Endothelial cell of umbilical vein (primary cell): ENCODE data around the gene CEACAM3. TPM values are rescaled to one million over a fixed set of nuclear protein-coding genes. Genes with fewer than 3 reads are reported as not detected.

Source experiments
- BruUV-seq: library from RNA; stranded (reverse); fragments of 400-500 nt; replicated peaks from 2 replicates; lab custom pipeline; 2021; lab: Mats Ljungman, UMichigan
- CTCF ChIA-PET: fragments of 300-600, 350-600 bp; sonication (Branson Sonifier 250); formaldehyde crosslinking; loops from one replicate; lab custom pipeline; 2021; ENCODE audit warnings: antibody characterized with exemption, inconsistent platforms; lab: Charles Lee
- POLR2A ChIA-PET: fragments of 300-600, 350-600 bp; sonication (Branson Sonifier 250); formaldehyde crosslinking; loops from one replicate; lab custom pipeline; 2021; ENCODE audit warnings: antibody characterized with exemption, inconsistent platforms; lab: Charles Lee
- DNase-seq: peaks from one replicate; pipeline ENCODE4 v3.0.0-alpha.2; 2011; ENCODE audit warnings: low read depth, low spot score
- FAIRE-seq: peaks from 2 replicates; lab custom pipeline; 2011; peaks lifted over from hg19 to GRCh38; lab: Jason Lieb, UNC
- H2AFZ ChIP-seq: 2 replicates; pipeline ENCODE4 v1.6.0; 2012; ENCODE audit warnings: low read depth, low read length, control low read depth, inconsistent platforms
- H3K27ac ChIP-seq: 2 replicates; pipeline ENCODE4 v1.5.1; 2011; ENCODE audit warnings: low read depth, mild to moderate bottlenecking, control low read depth, low read length, moderate library complexity; ENCODE audit not compliant: insufficient read depth
- H3K27me3 ChIP-seq, 2 experiments: 2 replicates each; pipeline versions ENCODE4 v1.6.0 to v1.6.1; 2011; ENCODE audit warnings: low read length in 2 of 2, mixed read lengths in 1 of 2; ENCODE audit not compliant: control insufficient read depth in 2 of 2, insufficient read depth in 2 of 2
- H3K36me3 ChIP-seq, 2 experiments: 2 replicates in 1 of 2; 3 replicates in 1 of 2; pipeline ENCODE4 v1.5.1; 2011; ENCODE audit warnings: low read length in 2 of 2, mild to moderate bottlenecking in 1 of 2, moderate library complexity in 1 of 2; ENCODE audit not compliant: control insufficient read depth in 2 of 2, insufficient read depth in 2 of 2; ENCODE audit errors: extremely low read depth in 1 of 2
- H3K4me1 ChIP-seq: 3 replicates; pipeline ENCODE4 v1.5.1; 2011; ENCODE audit warnings: mild to moderate bottlenecking, low read length; ENCODE audit not compliant: control insufficient read depth, insufficient read depth; ENCODE audit errors: extremely low read depth
- H3K4me2 ChIP-seq: 2 replicates; pipeline ENCODE4 v1.6.1; 2011; ENCODE audit warnings: low read length, control low read depth, mixed read lengths; ENCODE audit not compliant: insufficient read depth
- H3K4me3 ChIP-seq, 3 experiments: fragments of 200-600 bp in 1 of 3; sonication (generic), shearing (Covaris generic) in 1 of 3; replicated peaks in 1 of 3; 2 replicates each; pipeline ENCODE4 v1.5.1; 2011 to 2016; ENCODE audit warnings: control low read depth in 3 of 3, low read length in 3 of 3, mild to moderate bottlenecking in 2 of 3, inconsistent platforms in 1 of 3, low read depth in 1 of 3, moderate library complexity in 1 of 3; ENCODE audit not compliant: insufficient read depth in 1 of 3
- H3K79me2 ChIP-seq: 2 replicates; pipeline ENCODE4 v1.6.0; 2012; ENCODE audit warnings: low read length, inconsistent platforms; ENCODE audit not compliant: control insufficient read depth, insufficient read depth
- H3K9ac ChIP-seq: replicated peaks from 2 replicates; pipeline ENCODE3; 2011; ENCODE audit warnings: low read length, control low read depth; ENCODE audit not compliant: insufficient read depth; ENCODE audit errors: extremely low read depth
- H3K9me1 ChIP-seq: replicated peaks from 3 replicates; pipeline ENCODE4 v1.6.0; 2011; ENCODE audit warnings: mild to moderate bottlenecking, low read length; ENCODE audit not compliant: control insufficient read depth, insufficient read depth; ENCODE audit errors: extremely low read depth
- H3K9me3 ChIP-seq: replicated peaks from 2 replicates; pipeline ENCODE4 v1.5.1; 2012; ENCODE audit warnings: low read length, inconsistent platforms; ENCODE audit not compliant: control insufficient read depth, insufficient read depth
- H4K20me1 ChIP-seq: replicated peaks from 2 replicates; pipeline ENCODE3; 2011; ENCODE audit warnings: mild to moderate bottlenecking, low read length; ENCODE audit not compliant: control insufficient read depth, insufficient read depth; ENCODE audit errors: extremely low read depth
- EZH2 ChIP-seq: IDR thresholded peaks from 2 replicates; pipeline ENCODE4 v1.6.1; 2012; ENCODE audit warnings: borderline replicate concordance, low read depth, mild to moderate bottlenecking, moderate library complexity, low read length, inconsistent platforms; ENCODE audit not compliant: severe bottlenecking
- FOS ChIP-seq: IDR thresholded peaks from 2 replicates; pipeline ENCODE4 v1.6.1; 2011; ENCODE audit warnings: mild to moderate bottlenecking, low read length, moderate library complexity, borderline replicate concordance; ENCODE audit not compliant: insufficient read depth
- GATA2 ChIP-seq: IDR thresholded peaks from 2 replicates; pipeline ENCODE4 v1.7.0; 2011; ENCODE audit warnings: low read depth, mild to moderate bottlenecking, moderate library complexity, mixed read lengths, low read length; ENCODE audit not compliant: insufficient read length, insufficient read depth
- MAX ChIP-seq: IDR thresholded peaks from 2 replicates; pipeline ENCODE4 v1.6.1; 2011; ENCODE audit not compliant: insufficient read depth, insufficient read length
- MYC ChIP-seq: IDR thresholded peaks from one replicate; pipeline ENCODE4 v1.6.1; 2011; ENCODE audit warnings: mild to moderate bottlenecking, low read depth, low read length
- POLR2A ChIP-seq: IDR thresholded peaks from 2 replicates; pipeline ENCODE4 v1.6.1; 2012; ENCODE audit warnings: low read depth, mild to moderate bottlenecking, control low read depth, low read length
- POLR2AphosphoS5 ChIP-seq: IDR thresholded peaks from 2 replicates; pipeline ENCODE4 v1.6.1; 2012; ENCODE audit warnings: low read depth, mild to moderate bottlenecking, control low read depth, low read length, moderate library complexity; ENCODE audit not compliant: insufficient read depth
- dilution Hi-C: fragments of 300-500 bp; cut with MboI; formaldehyde crosslinking; loops from one replicate; pipeline ENCODE4 v1.15.0; 2019; ENCODE audit warnings: low sequenced_read_pairs; ENCODE audit not compliant: extremely low pct_ligation_motif_present
- intact Hi-C: fragments of 100-400 bp; cut with micrococcal nuclease; formaldehyde crosslinking; loops from one replicate; pipeline ENCODE4 v1.10.0; 2022
- polyA plus RNA-seq, 4 experiments: library from polyadenylated mRNA; depleted of rRNA in 3 of 4; stranded (reverse) in 3 of 4; unstranded in 1 of 4; fragments of >200 nt; gene quantifications; 2 replicates each; pipeline versions ENCODE4 v1.2.1 to v1.2.3, GENCODE V29; 2011 to 2012; ENCODE audit warnings: missing spikeins in 1 of 4
- total RNA-seq: library from RNA; stranded (reverse); gene quantifications from 2 replicates; pipeline ENCODE4 v1.2.3, GENCODE V29; 2021
- TF ChIP-seq, protein P1 (sequence below), 2 donors: IDR thresholded peaks; 1 replicate in 1 of 2; 2 replicates in 1 of 2; pipeline ENCODE4 v1.5.1; 2011; ENCODE audit warnings: low read length in 2 of 2, mild to moderate bottlenecking in 2 of 2, moderate library complexity in 2 of 2, control low read depth in 1 of 2, inconsistent platforms in 1 of 2, low read depth in 1 of 2; ENCODE audit not compliant: insufficient read depth in 1 of 2; ENCODE audit errors: extremely low read depth in 1 of 2

Gene CEACAM3
- total and polyA plus RNA-seq, 2 donors (not counting 3 experiments of a cell fraction or from before 2014, with no cell fraction given): not detected

DNA sequence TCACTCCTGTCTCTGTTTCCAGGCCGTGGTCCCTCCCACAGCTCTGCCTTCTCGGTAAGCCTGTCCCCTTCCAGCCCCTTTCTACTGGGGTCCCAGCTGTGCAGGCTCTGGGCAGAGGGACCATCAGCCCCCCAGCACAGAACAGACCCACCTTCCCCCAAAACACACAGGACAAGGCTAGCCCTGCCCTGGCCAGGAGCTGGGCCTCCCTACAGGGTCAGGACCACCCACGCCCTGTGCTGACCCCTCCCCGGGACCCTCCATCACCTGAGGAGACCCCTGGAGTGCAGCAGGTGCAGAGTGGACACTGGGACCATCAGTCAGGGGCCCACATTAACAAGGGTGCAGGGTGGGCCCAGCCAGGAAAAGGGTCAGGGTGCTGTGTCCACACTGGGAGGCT is 13.9 kb downstream of the CEACAM3 start:
- Histone ChIP-seq H3K36me3 (no peaks in the 10 kb centered on the region), H2AFZ (no peak overlapping the region), H3K9me1 (no peaks in the 10 kb centered on the region), H3K27ac (no peak overlapping the region), H3K4me3 (no peak overlapping the region), H3K9me3 (no peaks in the 10 kb centered on the region), H3K27me3 (no peaks in the 10 kb centered on the region), H3K4me1 (no peaks in the 10 kb centered on the region), H3K79me2 (no peaks in the 10 kb centered on the region), H3K9ac (no peak overlapping the region), H4K20me1 (no peaks in the 10 kb centered on the region), H3K4me2 (no peak overlapping the region)
- BruUV-seq: no TSS peak
- CTCF ChIA-PET: interaction anchor here (1.0 to 1.8 kb wide), 3 partner anchors 15 to 56 kb away, joined by 5 to 10 read pairs (median 6); partner anchors contain the start of gene CEACAM6
- no peak for TF ChIP-seq POLR2A
- TF ChIP-seq EZH2: no peak
- TF ChIP-seq FOS: no peak
- POLR2A ChIA-PET: no interaction called here
- intact Hi-C loops (no loop called here), dilution Hi-C loops (no loop called here)
- FAIRE-seq (no peak), DNase-seq (no peak)

DNA sequence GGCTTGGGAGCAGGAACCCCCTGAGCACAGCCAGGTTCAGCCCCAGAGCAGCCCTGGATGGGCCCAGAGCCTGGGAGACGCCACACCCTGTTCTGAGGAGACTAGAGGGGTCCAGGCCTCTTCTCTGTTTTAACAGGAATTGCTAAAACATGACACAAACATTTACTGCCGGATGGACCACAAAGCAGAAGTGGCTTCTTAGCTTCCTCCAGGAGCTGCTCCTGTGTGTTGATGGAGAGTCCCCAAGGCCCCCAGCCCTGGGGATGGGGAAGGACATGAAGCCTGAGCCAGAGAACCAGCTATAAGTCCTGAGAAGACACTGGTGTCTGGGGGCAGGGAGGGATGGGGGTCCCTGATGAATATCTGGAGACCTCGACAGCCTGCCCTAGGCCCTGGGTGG is 14.6 kb downstream of the CEACAM3 start:
- no peaks in the 10 kb centered on the region for H3K9me1 ChIP-seq
- POLR2A ChIA-PET: no interaction called here
- DNase-seq (no peak), FAIRE-seq (no peak)
- no peaks in the 10 kb centered on the region for H3K27me3 ChIP-seq
- H3K9me3 ChIP-seq: no peaks in the 10 kb centered on the region
- intact Hi-C loops (no loop called here), dilution Hi-C loops (no loop called here)
- H3K4me2 ChIP-seq: no peak overlapping the region
- H3K36me3 ChIP-seq: no peaks in the 10 kb centered on the region
- H3K4me1 ChIP-seq: no peaks in the 10 kb centered on the region
- no peak overlapping the region for H2AFZ ChIP-seq
- no peaks in the 10 kb centered on the region for H4K20me1 ChIP-seq
- no peak overlapping the region for H3K9ac ChIP-seq
- H3K27ac ChIP-seq: no peak overlapping the region
- H3K79me2 ChIP-seq: no peaks in the 10 kb centered on the region
- BruUV-seq: no TSS peak
- CTCF ChIA-PET: interaction anchor here (1.0 to 1.8 kb wide), 3 partner anchors 16 to 57 kb away, joined by 5 to 10 read pairs (median 6); partner anchors contain the start of gene CEACAM6
- no peak for TF ChIP-seq MAX
- no peak for TF ChIP-seq MYC
- no peak for TF ChIP-seq POLR2AphosphoS5
- TF ChIP-seq, protein P1, sequence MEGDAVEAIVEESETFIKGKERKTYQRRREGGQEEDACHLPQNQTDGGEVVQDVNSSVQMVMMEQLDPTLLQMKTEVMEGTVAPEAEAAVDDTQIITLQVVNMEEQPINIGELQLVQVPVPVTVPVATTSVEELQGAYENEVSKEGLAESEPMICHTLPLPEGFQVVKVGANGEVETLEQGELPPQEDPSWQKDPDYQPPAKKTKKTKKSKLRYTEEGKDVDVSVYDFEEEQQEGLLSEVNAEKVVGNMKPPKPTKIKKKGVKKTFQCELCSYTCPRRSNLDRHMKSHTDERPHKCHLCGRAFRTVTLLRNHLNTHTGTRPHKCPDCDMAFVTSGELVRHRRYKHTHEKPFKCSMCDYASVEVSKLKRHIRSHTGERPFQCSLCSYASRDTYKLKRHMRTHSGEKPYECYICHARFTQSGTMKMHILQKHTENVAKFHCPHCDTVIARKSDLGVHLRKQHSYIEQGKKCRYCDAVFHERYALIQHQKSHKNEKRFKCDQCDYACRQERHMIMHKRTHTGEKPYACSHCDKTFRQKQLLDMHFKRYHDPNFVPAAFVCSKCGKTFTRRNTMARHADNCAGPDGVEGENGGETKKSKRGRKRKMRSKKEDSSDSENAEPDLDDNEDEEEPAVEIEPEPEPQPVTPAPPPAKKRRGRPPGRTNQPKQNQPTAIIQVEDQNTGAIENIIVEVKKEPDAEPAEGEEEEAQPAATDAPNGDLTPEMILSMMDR (IDR thresholded peaks at IDR 0.05; ENCODE audit: extremely low read depth in 1 of 2, insufficient read depth in 1 of 2, low read depth in 1 of 2, low read length in 2 of 2): no peak
- no peak for TF ChIP-seq GATA2
- H3K4me3 ChIP-seq: no peak overlapping the region
